Mesenteric fat pad (tissue), 1 donor: ENCODE data around the gene JMJD7. TPM values are rescaled to one million over a fixed set of nuclear protein-coding genes. Genes with fewer than 3 reads are reported as not detected.

Experiments used
- DNase-seq: peaks from one replicate; pipeline ENCODE4 v3.0.0-alpha.2; 2020; ENCODE audit warnings: low spot score
- total RNA-seq: library from RNA; stranded (reverse); fragmentation: NEBNext Ultra II Directional; extraction: Animal tissue kit (Norgen Biotek cat#: 25700); gene quantifications from one replicate; pipeline ENCODE4 v1.2.1, GENCODE V29; 2021
- donor health status: DM: yes; HTN: yes; CAD: no.

The JMJD7 gene
- total RNA-seq, 1 donor from 2014 or later = 7.7 TPM

DNA sequence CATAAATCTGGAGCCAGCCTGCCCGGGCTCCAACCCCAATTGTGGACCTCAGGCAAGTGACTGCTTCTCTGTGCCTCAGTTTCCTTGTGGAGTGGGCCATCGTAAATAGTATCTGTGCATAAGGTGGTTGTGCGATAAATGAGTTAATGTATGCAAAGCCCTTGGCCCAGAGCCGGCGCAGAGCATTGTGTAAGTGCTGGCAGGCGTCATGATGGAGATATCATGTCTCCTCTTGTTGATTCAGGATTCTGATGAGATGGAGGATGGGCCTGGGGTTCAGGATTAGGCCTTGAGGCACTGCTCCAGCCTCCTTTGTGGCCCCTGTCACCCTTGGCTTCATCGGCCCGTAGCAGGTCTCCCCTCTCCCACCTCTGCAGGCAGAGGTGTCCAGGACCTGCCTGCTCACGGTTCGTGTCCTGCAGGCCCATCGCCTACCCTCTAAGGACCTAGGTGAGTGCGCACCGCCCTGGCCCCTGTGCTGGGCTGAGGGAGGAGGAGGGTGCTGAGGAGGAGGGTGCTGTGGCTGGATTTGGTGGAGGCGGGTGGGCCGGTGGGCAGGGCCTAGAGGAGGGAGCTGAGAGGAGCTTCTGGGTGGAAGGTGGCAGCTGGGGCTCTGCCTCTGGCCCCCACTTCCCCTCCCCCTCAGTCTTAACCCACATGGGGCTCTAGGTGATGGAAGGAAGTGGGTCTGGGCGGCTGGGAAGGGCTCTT is 12.0 kb downstream of the JMJD7 start:
- DNase-seq = no peak

- no peak for DNase-seq
Observed at GRCh38 chr15:41840673-41841072, 12.8 kb downstream of the JMJD7 start.

DNA sequence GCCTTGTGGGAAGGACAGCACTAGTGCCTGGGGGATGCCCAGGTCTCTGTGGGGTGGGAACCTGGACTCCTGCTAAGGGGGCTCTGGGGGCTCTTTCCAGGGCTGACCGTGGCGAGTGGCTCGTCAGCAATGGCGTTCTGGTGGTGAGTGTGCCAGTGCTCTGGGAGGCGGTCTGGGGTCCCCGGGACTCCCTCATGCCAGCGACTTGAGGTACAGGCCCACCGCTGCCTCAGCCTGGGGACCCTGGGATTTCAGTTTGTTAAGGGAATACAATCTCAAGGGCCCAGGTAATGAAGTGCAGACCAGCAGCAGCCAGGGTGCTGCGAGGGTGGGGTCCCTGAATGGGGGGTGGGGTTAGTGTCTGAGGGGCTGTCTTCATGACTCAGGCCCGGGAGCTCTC is 13.2 kb downstream of the JMJD7 start:
- DNase-seq = no peak

GRCh38 chr15:41842229-41842628 is 14.3 kb downstream of the JMJD7 start:
- no peak for DNase-seq

DNA sequence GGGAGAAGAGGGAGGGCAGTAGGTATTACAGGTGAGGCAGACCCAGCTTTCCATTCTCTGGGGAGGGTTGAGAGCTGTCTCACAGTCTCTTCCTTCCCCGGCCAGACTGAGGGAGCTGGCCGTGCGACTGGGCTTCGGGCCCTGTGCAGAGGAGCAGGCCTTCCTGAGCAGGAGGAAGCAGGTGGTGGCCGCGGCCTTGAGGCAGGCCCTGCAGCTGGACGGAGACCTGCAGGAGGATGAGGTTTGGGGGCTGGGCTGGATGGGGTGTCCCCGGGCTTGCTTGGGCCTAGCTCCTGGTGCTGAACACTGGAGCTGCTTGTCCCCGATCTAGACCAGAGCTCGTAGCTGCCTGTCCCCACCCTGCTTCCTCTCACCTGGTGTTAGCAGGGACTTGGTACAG is 15.7 kb downstream of the JMJD7 start:
- DNase-seq = no peak

DNA sequence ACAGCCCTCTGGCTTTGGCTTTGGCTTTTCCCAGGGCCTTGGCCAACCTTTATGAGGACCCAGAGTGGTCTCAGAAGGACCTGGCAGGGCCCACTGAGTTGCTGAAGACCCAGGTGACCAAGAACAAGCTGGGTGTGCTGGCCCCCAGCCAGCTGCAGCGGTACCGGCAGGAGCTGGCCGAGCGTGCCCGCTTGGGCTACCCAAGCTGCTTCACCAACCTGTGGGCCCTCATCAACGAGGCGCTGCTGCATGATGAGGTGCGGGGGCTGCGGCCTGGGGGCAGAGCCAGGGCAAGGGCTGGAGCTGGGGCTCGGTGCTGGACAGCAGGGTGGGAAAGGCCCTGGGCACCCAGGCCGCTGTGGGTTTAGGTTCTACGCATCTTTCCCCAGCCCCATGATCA is 16.9 kb downstream of the JMJD7 start:
- DNase-seq = no peak

- no peak for DNase-seq
Observed at GRCh38 chr15:41847206-41847605, 19.3 kb downstream of the JMJD7 start.

GRCh38 chr15:41847981-41848380 is 20.1 kb downstream of the JMJD7 start:
- DNase-seq = no peak

DNA sequence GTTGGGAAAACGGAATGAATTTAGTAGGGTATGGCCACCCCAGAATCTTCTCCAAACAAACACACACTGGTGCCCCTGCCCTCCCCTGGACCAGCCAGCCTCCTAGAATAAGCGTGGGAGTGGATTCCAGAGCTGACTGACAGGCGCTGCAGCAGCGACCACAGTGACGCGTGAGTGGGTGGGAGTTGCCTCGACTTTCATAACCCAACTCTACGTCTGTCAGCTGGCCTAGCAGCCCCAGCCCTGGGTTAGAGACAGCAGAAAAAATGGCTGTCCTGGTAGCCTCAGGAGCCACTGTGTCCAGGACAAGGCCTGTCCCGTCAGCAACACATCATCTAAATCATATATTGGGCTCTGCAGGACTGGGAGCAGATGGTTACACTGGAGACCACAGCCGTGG is 20.7 kb downstream of the JMJD7 start:
- no peak for DNase-seq

GRCh38 chr15:41849204-41849603 is 21.3 kb downstream of the JMJD7 start:
- DNase-seq = no peak

GRCh38 chr15:41849861-41850260 is 22.0 kb downstream of the JMJD7 start:
- DNase-seq = no peak

GRCh38 chr15:41850482-41851166 is 22.7 kb downstream of the JMJD7 start:
- no peak for DNase-seq

- DNase-seq = no peak
Observed at GRCh38 chr15:41851167-41851523, 23.3 kb downstream of the JMJD7 start.

- no peak for DNase-seq
Observed at GRCh38 chr15:41851755-41852370, 24.0 kb downstream of the JMJD7 start.

DNA sequence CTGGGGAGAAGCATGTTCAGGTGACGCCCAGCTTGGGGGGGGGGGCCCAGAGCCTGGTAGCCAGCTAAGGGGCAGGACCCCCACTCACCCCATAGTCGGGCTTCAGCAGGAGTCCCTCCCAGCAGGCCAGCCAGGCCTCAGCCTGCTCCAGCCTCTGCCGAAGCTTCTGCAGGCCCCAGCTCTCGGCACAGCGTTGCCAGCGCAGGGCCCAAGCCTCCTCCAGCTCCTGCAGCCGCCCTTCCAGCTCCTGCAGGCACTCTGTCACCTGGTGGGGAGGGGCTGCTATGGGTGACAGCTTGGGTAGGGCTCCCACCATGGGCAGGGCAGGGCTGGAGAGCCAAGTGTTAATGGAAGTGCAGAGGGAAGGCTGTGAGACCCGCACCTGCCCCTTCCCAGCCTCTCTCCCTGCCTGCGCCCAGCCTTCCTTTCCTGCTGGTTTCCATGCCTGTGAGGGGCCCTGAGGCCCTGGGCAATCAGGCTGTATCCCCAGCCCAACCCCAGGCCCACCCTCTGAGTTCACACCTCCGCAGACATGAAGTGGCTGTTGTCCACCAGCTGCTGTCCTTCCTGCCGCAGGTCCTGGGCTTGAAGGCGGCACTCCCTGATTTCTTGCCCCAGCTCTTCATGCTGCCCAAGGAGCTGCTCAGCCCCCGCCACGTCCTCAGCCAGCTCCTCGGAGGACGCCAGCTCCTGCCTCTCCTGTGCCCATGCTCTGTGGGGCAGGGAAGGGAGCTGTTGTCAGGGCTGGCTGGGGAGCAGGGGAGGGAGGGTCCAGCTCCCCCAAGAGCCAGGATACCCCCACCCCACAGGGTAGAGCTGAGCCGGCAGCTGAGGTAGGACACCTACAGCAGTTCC is 25.1 kb downstream of the JMJD7 start:
- no peak for DNase-seq

DNA sequence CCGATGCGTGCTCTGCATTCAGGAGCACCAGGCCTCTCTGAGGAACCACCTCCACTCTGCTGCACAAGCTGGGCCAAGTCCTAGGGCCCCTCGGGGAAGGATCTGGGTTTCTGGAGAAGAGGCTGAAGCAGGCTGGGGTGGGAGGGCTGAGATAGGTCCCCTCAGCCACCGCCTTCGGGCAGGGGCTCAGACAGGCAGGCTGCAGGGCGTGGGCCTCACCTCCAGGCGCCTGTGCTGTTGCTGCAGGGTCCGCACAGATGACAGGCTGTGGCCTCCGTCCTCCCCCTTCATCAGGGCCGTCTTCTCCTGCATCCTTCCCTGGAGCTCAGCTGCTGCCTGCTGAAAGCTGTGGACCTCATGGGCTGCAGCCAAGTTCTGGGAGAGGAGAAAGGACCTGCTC is 25.9 kb downstream of the JMJD7 start:
- DNase-seq = no peak

DNA sequence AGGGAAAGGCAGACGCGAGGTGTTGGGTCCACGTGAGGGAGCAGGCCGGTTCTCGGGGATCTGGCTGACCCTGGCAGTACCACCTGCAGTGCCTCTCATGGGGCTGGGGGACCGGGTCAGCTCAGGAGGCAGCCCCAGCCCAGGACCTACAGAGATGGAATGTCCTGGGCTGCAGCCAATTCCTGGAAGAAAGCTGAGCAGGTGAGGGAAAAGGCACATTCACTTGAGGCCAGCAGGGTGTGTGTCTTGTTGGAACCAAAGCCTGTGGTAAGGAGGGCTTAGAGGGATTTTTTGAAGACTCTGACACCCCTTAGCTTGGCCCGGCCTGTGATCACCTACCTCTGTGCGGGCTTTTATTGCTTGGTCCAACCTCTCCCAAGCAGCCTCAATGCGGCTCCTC is 26.6 kb downstream of the JMJD7 start:
- DNase-seq = no peak

DNA sequence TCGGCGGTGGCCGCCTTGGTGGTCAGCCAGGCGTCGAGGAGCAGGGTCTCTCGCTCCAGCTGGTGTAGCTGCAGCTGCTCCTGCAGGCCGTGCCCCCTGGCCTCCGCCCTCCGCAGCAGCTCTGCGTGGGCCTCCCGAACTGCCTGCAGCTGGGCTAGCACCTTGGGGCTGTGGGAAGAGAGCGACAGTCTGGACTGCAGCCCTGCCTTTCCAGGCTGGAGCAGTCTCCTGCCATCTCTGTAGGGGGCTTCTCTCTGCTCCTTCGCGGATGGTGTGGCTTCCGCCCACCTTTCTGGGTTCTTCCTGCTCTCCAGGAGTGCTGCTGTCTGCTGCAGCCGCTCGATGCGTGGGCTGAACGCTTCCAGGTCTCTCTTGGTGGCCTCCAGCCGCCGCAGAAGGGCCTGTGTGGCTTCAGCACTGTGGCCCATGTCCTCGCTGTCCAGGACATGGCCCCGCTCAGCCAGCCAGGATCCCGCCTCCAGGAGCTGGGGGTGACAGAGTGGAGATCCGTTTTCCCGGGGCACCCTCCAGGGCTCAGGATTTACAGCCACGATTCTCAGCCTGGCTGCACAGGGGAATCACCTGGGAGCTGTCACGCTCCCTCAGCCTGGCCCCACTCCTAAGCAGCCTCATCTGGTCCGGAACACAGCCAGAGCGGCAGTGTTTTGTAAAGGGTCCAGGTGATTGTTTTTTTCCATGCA is 27.5 kb downstream of the JMJD7 start:
- no peak for DNase-seq

GRCh38 chr15:41856262-41856661 is 28.4 kb downstream of the JMJD7 start:
- no peak for DNase-seq

DNA sequence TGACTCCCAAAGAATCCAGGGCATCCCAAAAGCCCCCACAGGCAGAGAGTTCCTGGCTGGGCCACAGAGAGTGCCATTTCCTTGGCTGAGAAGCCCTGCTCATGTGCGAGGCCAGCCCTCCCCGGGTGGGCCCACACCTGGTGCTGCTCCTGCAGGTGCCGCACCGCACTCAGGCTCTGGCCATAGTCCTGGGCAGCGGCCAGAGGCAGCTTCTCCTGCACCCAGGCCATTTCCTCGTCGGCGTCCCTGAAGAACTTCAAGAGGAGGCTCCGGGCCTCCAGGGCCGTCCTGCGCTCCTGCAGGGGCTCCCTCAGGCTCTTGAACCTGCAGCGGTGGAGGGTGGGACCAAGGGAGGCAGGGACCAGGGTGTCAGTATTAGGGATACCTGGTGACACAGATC is 28.8 kb downstream of the JMJD7 start:
- no peak for DNase-seq

DNA sequence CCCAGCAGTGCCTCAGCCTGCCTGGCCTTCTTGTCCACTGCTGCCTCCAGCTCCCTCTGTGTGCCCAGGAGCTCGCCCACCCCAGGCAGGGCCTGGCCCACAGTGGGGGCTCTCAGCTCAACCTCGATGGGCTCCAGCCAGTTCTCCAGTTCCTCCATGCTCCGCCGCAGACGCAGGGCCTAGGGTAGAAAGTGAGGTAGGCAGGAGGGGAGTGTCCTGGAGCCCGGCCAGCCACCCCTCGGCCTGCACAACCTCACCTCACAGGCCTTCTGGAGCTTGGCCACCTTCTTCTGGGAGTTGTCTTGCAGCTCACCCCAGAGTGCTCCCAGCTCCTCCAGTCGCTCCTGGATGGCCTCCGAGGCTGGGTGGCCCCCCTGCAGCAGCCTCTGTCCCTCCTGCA is 29.4 kb downstream of the JMJD7 start:
- DNase-seq = no peak
